NCI-H226 (cell line): Measurements from ENCODE around the gene ABHD4.
"Not testable (repeated sequence)": the region's sequence is repeated elsewhere in the genome, so short reads cannot be mapped to it uniquely, and the experiment has no call there.

Experiments used
- DNase-seq: peaks from one replicate; pipeline ENCODE4 v3.0.0-alpha.2; 2015

ABHD4 gene

DNA sequence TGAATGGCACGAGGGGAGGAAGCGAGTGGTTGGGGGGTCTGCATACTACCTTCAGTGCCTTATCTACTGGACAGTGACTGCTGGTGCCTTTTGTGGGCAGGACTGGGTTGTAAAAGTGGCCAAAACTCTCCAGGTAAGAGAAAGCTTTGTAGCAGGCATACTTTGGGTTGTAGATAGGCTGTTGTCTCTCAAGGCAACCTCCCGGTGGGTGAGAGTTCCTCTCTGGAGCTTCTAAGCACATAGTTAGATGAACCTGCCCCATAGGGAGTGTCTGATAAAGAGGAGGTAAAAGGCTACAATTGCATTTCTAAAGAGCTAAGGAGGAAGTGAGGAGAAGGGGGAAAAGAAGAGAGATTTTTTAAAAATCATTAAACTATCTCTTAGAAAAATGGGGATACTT lies 4.9 kb upstream of the ABHD4 start:
- no peak for DNase-seq

DNA sequence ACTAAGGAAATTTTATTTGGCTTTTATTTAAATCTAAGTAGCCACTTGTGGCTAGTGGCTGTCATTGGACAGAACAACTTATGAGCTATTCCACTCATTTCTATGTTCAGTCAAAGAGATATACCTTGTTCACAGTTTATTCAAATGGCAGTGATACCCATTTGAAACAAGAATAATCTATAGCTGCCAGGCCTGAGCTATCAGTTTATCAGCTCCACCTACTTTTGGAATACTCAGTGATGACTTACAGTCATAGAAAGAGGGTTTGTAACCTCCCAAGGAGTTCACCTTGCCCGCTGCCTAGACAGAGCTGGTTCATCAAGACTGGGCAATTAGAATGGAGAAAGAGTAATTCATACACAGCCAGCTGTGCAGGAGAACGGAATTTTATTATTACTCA lies 4.5 kb upstream of the ABHD4 start:
- DNase-seq = no peak

DNA sequence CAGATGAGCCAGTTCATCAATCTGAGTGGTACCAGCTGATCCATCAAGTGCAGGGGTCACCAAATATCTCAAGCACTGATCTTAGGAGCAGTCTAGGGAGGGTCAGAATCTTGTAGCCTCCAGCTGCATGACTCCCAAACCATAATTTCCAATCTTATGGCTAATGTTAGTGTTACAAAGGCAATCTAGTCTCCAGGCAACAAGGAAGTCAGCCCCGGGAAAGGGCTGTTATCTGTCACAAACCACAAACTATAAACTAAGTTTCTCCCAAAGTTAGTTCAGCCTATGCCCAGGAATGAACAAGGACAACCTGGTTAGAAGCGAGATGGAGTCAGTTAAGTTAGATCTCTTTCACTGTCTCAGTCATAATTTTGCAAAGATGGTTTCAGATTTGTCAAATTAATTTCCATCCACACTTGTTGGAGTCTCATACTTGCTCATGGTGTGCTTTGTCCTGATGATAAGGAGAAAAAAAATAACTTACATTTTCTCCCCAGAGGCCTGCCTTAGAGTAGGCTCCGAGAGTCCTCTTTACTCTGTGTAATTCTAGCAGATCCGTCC lies 3.9 kb upstream of the ABHD4 start:
- DNase-seq = peak; percentile 60

DNA sequence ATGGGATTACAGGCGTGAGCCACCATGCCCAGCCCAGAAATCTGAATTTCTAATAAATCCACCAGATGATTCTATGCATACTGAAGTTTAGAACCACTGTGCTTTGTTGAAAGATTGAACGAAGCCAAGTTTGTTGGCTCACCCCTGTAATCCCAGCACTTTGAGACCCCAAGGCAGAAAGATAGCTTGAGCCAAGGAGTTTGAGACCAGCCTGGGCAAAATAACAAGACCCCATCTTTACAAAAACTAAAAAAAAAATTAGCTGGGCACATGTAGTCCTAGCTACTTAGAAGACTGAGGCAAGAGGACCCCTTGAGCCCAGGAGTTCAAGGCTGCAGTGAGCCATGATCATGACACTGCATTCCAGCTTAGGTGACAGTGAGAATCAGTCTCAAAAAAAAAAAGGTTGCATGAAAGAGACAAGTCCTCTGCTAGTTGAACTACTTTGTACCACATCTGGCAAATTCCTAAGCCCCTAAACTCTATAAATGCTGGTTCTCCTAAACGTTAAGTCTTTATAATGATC lies 1.7 kb upstream of the ABHD4 start:
- no peak for DNase-seq

DNA sequence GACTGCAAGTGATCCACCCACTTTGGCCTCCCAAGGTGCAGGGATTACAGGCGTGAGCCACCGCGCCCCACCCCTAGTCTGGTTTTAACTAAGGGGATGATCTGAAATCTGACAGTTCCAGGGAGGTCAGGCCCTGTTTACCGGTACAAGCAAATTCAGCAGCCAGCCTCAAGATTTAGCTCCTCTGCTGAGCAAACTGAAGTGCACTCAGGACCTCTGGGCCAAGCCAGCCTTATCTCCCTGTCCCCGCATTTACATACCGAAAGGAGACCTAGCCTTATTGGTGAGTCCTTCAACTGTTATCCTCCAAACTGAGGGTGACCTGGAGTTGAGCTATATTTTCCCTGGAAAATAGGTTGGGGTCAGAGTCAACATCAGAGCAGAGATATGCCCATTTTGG lies 835 bp upstream of the ABHD4 start:
- DNase-seq = no peak

DNA sequence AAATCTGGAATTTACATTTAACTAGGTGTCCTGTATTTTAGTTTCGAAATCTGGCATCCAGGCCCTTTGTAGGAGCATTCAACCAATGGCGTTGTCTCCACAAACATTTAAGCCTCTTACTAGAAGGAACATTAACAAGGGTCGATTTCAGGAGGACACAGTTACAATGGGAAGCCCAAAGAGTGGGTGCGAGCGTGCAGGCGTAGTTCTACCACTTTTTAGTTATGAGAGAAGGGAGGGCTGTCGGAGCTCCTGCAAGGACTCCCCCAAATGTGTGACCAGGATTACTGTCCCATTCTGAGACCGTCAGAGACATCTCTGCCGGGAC lies 365 bp upstream of the ABHD4 start:
- no peak for DNase-seq

DNA sequence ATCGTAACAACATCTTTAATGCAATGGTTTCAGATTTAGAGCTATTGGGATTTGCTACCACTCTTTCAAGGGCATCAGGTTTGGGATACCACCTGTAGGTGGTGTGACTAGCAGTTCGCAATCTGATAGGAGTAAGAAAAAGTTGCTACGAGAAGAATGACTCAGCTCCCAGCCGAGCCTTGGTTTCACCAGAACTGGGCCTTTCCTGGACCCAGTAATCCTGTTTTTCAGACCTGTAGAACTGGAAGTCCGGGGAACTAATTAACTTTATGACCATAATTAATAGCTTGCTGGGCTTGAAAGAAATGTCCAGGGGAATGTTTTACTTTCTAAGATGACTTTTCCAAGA lies 770 bp downstream of the ABHD4 start:
- DNase-seq = peak; percentile 58

DNA sequence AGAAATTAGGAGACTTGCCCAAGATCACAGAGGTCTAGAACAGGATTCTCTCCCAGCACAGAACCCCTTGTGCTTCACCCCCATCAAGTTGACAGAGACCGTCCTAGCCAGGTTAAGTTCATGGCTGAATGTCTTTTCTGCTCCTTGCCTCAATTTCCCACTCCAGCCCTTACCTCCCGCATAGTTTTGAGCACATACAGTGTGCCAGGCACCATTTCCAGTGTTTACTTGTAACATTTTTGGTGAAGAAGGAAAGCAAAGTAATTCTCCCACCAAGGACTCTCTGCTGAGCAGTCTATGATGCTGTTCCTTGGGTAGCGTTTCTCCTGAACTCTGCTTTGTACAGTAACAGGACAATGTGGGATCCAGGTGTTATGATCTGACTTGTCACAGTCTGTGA lies 1.2 kb downstream of the ABHD4 start:
- DNase-seq = no peak

DNA sequence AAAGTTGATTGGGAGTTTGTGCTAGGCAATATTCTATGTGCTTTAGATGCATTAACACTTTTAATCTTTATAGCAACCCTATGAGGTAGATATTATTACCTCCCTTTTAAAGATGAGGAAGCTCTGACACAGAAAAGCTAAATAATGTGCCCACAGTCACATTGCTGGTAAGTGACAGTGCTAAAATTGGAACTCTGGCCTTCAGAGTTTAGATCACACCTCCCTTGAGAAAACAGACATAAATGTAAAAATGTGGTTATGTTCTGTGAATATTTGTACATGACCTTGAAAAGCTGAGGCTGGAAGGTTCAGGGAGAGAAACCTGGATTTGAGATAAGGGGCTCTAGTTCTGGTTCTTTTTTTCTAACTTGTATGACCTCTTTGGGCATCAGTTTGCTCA lies 1.9 kb downstream of the ABHD4 start:
- DNase-seq = no peak

DNA sequence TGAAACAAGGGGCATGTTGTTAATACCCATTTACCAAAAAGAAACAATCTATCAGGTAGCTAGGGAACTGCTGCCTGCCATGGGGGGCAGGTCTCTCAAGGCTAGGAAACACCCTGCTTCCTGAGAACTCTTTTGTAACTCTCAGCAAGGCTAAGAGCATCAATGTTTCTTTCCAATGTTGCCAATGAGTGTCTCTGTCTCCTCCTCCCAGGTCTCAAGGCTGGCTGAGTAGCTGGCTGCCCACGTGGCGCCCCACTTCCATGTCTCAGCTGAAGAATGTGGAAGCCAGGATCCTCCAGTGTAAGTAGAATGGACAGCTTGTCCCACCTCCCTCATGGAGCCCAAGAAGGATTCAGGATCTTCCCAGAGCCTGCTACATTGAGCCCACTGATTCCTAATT lies 3.4 kb downstream of the ABHD4 start:
- DNase-seq = no peak

DNA sequence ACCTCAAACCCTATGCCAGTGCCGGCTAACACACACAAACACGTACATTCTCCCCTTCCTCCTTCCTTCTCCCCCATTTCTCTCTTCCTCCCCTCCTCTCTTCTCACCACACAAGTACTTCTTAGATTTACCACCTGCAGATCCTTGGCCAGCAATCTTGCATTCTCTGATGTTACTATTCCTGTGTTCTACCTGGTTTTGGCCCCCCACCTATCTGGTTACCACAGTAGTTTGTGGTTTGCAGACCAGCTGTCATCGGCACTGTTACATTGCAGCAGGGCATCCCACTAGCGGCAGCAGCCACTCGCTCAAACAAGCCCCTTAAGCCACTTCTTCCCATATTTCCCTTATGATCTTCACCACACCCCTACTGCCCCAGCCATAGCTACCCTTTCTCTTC lies 3.9 kb downstream of the ABHD4 start:
- no peak for DNase-seq

DNA sequence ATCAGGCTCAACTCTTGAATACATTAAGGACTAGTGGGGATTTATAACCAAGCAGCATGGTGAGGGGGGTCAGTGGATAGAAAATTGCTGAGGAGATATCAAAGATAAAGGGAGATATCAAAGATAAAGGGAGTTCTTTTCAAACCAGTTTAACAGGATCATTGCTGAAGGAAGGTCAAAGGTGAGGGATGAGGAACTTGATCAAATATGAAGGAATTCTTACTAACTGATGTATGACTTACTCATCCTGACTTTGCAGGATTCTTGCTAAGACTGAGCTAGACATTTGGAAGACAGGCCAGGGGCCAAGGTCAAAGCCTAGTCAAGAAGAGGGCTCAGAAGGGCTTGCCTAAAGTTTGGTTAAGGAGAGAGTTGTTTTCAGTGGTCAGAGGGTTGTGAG lies 4.8 kb downstream of the ABHD4 start:
- peak; percentile 19 for DNase-seq

DNA sequence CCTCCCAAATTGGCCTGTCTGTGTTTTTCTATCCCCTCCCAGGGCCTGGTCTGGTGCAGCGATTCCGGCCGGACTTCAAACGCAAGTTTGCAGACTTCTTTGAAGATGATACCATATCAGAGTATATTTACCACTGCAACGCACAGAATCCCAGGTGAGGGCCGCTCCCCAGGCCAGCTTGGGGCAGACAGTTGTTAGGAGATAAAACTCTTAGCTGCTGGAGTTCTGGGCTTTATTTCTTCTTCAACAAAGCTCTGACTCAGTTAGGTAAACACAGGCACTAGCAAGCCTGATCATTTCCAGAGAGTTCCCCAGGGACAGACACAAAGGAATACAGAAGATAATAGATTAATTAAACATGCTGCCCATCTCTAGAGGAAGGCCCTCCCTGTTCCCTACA lies 8.3 kb downstream of the ABHD4 start:
- DNase-seq = no peak

DNA sequence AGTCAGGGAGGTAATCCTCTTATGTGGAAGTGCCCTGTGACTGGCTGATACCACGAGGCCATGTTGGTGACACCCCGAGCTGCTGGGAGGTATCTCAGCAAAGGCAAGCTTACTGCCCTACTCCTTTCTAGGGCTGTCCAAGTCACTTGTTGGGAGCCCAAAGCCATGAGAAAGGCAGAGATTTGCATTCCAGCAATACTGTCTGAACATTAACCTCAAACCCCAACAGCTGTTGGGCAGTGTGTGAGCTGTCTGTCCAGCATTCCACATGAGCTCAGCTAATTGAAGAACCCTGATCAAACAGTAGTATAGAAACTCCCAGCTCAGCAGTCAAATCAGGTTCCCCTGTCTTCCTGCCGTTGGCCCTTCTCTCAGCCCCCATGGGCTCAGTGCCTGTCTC lies 9.2 kb downstream of the ABHD4 start:
- DNase-seq = no peak

DNA sequence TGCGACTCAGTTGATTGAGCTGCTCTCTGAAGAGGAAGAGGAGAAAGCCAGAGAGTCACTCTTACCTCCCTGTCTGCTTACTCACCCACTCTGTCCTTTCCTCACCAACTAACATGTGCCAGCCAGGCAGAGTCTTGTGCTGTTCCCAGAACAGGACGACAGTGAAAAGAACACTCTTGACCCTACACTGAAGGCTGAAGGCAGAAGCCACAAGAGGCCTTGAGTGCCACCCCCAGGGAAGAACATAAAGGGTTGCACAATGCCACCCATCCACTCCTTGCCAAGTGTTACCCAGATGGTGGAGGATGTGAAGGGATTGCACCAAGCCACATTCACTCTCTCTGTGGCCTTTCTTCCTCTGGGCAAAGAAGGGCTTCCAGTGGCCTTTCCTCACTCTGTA lies 12.8 kb downstream of the ABHD4 start:
- DNase-seq = no peak

DNA sequence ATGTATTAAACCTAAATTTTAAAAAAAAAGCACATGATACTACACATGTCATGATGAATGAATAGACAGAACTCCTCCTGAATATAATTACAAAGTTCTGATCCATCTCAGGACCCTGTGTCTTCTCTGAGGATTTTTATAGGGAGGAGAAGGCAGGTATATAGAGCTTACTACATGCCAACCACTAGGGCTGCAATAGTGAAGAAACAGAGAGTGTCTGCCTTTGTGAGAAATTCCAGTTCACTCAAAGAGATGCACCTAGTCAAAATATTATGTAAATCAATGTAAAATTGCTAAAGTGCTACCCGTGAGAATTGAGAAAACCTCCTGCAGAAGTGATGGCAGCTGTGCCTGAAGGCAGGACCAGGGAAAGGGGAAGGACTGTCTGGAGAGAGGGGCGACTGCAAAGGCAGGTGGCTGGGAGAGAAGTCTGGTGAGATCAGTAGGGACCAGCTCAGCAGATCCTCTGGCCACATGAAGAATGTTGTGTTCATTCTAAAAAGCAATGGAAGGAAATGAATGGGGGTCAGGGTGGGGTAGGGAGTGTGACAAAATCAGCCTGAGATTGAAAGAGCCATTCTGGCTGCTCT lies 15.1 kb downstream of the ABHD4 start:
- DNase-seq = no peak

DNA sequence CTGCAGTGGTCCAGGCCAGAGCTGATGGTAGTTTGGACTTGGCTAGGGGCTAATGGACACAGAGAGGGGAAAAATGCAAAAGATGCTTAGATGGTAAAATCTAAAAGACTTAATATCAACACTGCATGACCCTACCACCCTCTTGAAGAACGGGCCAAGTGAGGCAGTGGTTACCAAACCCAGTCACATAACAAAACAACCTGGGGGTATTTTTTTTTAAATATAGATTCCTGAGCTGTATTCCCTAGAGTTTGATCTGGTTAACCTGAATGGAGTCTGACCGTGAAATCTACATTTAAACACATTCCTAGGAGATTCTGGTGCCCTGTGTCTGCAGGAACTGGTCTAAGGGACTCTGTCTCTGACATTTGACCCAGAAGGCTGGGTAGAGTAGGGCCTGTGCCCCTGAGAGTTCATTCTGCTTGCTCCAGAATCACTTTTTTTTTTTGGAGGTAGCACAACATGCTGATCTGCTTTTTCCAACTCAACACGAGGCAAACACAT lies 15.7 kb downstream of the ABHD4 start:
- DNase-seq = no peak

DNA sequence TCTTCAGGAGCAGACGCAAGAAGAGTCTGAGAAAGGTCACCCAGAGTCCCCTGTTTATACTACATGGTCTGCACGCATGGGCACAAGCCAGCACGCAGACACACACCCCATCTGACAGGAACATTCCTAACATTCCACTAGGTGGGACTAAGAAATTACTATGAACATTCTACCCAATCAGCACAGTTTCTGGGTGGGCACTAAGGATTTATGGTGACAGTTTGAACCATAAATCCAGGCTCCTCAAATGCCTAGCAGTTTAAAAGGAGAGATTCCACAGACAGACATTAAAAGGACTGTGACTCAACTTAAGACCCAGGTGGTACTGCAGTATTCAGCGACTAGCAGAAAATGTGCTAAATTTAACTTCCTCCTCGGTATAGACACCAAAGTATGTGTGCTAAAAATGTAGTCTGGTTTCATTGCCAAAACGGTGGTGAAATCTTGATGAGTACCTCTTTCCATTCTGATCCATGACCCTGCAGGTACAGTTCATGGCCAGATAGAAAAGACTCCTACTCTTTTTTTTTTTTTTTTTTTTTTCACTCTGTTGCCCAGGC lies 16.2 kb downstream of the ABHD4 start:
- peak; percentile 94 for DNase-seq

DNA sequence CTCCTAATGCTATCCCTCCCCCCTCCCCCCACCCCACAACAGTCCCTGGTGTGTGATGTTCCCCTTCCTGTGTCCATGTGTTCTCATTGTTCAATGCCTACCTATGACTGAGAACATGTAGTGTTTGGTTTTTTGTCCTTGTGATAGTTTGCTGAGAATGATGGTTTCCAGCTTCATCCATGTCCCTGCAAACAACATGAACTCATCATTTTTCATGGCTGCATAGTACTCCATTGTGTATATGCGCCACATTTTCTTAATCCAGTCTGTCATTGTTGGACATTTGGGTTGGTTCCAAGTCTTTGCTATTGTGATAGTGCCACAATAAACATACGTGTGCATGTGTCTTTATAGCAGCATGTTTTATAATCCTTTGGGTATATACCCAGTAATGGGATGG lies 17.7 kb downstream of the ABHD4 start:
- not testable (repeated sequence) for DNase-seq

DNA sequence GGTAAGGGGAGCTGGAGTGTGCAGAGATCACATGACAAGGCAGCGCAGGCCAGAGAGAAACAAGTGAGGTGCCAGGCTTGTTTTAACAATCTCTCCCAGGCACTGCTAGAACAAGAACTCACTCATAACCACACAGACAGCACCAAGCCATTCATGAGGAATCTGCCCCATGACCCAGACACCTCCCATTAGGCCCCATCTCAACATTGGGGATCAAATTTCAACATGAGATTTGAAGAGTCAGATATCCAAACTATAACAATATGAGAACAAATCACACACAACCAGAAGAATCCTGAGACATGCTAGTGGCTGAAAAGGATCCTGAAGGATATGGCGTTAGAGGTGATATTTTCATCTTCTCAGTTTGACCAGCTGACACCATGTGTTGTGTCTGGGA lies 24.2 kb downstream of the ABHD4 start:
- DNase-seq = no peak

DNA sequence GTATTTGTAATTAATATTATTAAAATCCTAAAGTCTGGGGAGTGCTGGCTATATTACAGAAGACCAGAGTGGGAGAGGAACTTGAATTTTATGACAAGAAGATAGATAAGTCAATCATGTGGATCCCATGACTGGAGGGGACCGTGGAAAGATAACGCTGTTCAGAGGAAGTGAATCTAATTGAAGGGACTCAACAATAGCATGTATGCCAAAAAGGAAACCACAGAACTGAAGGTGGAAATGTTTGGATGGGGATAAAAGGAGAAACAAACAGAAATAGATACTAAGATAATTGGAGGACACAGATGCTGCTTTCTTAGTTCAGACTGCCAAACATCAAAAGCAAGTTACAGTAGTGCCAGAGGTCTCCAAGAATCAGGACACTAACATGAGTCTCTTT lies 24.9 kb downstream of the ABHD4 start:
- no peak for DNase-seq

DNA sequence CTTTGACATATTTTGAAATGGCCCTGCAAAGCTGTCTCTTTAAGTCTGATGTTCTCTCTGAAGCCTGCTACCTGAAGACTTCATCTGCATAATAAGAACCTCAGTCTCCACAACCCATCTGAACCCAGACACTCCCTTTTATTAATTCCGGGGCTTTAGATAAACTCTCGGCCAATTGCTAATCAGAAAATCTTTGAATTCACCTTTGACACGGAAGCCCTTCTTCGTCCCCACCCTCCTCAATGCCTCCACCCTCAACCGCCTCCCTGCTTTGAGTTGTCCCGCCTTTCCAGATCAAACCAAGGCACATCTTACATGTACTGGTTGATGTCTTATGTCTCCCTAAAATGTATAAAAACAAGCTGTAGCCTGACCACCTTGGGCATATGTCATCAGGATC lies 28.5 kb downstream of the ABHD4 start:
- no peak for DNase-seq

DNA sequence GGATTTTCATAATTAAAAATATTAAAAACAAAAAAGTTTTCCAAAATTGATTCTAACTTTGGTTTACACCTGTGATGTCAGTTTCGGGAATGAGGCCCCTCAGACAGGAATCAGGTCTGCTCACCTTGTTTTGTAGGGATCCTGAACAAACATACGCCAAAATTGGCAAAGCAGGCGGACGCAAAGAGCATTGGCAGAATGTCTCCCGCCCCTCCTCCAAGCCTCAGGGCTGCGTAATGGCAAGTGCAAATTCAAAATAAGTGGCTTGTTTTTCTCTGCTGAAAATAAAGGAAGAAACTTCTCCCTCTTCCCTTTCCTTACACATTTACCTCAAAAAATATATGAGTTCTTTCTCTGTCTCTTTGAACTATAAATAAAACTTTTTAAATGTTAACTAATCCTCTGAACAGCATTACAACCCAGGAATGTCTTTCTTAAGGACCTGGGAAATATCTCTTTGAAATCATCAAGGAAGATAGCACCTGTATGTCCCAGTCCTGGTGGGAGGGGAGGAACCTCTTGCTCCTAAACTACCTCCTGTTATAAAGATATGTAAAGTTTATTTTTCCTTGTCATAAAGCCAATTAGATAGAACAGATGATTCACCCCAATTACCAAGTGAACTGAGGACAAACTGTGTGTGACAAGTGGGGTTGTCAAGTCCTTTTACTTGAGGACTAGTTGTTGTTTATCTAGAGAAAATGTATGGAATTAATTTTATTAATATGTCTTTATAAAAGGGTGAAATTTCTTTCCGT lies 29.6 kb downstream of the ABHD4 start:
- no peak for DNase-seq

DNA sequence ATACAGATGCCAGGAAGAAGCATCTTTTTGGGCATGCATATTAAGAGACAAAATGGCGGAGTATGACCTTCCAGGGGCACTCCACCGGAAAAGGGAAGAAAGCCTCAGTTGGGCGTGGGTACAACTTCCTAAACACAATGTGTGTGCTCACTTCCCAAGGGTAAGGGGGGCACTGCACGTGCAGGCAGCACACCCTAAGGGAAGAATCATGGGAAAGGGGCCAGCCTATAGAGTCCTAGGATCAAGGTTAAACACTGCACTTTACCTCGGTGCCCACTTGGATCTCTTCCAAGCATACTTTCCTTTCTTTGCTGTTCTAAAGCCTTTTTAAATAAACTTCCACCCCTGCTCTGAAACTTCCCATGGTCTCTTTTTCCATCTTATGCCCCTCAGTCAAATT lies 31.3 kb downstream of the ABHD4 start:
- DNase-seq = no peak
